RPMI8226 (cell line): ENCODE data around the gene USP3.
A peak's percentile ranks its signal among the peaks of the same experiment; 100 is the strongest.
"Not testable (repeated sequence)": the region's sequence is repeated elsewhere in the genome, so short reads cannot be mapped to it uniquely, and the experiment has no call there.

Experiments
- DNase-seq: peaks from one replicate; pipeline ENCODE4 v3.0.0-alpha.2; 2015

The USP3 gene

GRCh38 chr15:63478243-63478642 is 26.1 kb upstream of the USP3 start:
- DNase-seq, result no peak

GRCh38 chr15:63480441-63480821 is 24.0 kb upstream of the USP3 start:
- DNase-seq, result no peak

- no peak for DNase-seq
Measured at GRCh38 chr15:63481105-63481810, 23.1 kb upstream of the USP3 start.

- DNase-seq, result no peak
Measured at GRCh38 chr15:63482874-63483323, 21.5 kb upstream of the USP3 start.

DNA sequence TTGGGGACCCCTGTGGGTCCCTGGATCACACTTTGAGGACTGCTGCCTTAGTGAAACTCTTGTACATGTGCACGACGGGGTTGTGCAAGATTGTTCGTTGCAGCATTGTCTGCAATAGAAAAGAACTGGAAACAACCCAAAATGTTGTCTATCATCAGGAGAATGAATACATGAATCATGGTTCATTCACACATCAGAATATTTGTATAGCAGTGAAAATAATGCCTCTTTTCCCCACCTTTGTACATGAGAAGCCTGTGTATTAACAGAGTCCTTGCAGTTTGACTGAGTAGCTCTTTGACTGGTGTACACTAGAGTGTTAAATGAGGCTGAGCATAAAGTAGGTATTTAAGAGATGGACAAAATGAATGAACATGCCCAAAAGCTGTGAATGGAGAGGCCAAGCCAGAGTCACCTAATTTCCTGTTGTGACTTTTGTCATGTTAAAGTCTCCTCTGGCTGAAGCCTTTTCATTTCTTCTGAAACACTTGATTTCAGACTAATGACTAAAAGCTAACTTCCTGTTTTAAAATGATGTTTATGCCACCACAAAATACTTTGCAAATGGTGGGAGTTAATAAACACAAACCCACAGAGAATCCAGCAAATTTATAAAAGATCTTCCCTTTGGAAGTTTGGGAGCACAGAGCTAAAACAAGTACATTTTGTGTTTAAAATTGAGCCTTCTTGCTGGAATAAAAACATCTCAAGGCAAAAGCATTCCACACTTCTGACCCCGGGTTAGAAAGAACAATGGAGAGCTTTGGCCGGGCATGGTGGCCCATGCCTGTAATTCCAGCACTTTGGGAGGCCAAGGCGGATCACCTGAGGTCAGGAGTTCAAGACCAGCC is 20.6 kb upstream of the USP3 start:
- DNase-seq, result no peak

DNA sequence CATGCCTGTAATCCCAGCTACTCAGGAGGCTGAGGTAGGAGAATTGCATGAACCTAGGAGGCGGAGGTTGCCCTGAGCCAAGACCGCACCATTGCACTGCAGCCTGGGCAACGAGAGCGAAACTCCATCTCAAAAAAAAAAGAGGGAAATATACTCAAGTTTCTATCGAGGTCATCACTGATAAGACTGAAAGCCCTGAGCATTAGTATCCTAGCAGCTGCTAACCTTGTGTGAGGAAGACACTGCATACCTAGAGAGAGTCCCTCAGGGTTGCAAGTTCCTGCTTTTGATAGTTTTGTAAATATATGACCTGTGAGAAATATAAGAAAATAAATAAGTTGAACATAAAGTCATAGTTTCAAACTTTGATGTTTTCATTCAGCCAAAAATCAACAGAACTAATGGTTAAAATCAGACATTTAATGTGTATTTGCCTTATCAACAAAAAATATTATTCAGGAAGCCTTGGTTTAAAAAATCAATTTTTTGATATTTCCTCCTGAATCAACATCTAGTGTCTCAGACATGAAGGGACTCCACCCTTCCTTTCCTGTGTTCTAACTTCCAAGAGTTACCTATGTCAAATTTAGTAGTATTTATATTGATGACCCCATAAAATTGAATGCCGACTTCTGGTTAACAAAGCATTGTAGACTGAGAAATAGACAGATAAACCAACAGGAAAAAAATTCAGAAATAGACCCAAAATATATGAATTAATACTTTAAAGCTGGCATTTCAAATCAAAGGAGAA is 19.8 kb upstream of the USP3 start:
- DNase-seq, result no peak

- DNase-seq, result peak; percentile 91
Measured at GRCh38 chr15:63487076-63487757, 17.2 kb upstream of the USP3 start.

- DNase-seq, result not testable (repeated sequence)
Measured at GRCh38 chr15:63487758-63488397, 16.5 kb upstream of the USP3 start.

- DNase-seq, result no peak
Measured at GRCh38 chr15:63488398-63488960, 15.9 kb upstream of the USP3 start.

GRCh38 chr15:63489352-63489751 is 15.0 kb upstream of the USP3 start:
- no peak for DNase-seq

DNA sequence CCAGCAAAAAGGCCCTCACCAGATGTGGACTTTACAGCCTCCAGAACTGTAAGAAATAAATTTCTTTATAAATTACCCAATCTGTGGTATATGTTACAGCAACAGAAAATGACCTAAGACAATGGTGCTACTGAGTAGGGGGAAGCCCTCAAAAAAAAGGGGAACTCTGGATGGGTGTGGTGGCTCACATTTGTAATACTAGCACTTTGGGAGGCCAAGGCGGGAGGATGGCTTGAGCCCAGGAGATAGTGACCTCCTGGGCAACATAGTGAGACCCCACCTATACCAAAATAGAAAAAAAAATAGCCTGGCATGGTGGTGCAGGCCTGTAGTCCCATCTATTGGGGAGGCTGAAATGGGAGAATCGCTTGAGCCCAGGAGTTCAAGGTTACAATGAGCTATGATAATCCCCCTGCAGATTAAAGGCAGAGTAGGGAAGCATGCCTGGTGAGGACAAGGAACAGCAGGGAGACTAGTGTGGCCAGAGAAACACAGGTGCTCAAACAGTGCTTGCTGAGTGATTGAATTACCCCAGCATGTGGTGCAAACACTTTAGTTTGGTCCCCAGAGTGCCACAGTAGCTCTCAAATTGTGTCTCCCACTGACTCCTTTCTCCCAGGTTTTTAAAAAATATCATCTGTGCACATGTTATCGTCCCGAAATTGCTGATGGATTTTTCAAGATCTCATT is 13.9 kb upstream of the USP3 start:
- no peak for DNase-seq

DNA sequence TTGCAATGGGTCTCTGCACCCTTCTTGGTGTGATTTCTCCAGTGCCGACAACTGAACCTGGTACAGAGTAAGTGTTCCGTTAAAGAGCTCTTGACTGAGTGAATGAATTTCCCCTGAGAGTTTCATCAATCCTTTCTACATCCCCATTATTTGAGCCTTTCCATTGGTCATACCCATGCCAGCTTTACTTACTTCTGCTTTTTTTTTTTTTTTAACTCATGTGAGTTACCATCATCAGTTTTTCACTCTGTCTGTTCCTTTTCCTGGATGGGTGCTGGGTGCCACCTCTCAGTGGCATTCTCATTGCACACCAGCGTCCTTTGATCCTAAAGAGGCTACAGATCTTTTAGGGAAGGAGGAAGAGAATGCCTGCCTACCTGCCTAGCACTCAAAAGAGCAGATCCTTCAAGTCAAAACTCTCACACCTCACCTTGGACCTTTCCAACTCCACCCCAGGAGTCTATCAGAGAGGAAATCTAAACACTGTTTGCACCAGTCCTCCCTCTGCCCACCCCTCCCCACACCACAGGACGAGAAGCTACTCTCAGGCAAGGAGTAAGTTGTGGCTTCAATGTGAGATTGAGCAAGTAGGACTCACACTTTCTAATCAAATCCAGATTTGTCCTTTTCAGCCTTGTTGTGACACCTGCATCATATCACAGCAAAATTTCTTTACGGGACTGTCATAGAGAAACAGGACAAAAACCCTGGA is 13.1 kb upstream of the USP3 start:
- peak; percentile 39 for DNase-seq

DNA sequence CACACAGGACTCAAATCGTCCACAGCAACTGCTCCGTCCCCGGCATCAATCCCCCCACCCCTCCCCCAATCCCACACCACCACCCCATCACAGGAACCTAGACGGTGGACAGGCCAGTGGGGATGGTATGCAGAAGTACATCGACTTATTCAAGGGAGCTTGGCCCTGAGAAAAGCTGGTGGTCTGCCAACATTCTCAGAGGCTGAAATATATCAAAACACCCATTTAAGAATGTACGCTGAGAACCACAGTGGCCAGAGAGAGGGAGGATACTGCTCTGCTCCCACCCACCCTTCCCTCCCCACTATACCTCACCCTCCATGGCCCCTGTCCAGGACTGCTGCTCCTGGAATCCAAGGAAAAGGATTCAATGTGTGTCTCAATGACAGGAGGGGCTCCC is 12.4 kb upstream of the USP3 start:
- DNase-seq, result no peak

DNA sequence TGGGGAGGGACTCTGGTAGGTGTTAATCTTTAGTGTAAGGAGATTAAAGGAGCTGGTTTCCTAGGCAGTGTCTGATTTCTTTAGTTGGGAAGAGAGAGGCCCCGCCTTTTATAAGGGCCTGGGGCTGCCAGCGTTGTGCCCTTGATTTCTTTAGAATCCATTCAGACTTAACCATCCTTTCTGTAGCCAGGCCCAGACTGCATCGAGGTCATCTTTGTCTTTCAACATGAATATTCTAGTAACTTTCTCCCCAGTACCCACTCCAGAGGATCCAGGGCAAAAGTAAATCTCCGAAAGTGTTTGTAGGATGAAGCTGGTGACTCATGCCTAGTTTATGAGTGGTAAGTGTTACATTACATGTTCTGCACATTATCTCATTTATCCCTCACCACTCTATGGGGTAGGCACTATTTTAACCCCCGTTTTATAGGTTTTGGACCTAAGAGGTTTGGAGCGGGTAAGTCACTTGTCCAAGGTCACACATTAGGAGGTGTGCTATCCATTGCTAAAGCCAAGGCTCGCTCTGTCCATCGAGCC is 11.8 kb upstream of the USP3 start:
- no peak for DNase-seq

DNA sequence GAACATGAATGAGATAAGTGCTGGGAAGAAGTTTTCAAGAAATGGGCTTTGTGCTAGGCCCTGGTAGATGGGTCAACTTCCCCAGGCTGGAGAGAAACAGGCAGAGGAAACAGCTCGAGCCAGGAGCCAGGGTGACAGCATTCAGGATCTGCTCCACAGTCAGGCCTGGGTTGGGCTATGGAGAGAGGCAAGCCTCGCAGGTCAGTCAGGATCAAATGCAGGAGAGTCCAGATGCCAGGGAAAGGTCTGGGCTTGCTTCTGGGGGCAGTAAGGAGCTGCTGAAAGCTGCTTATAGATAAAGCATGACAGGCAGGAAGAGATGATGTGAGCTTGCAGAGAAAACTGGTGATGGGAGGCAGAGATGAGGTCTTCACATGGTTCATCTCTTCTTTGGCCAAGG is 11.0 kb upstream of the USP3 start:
- DNase-seq, result no peak

- DNase-seq, result no peak
Measured at GRCh38 chr15:63494408-63494807, 10.0 kb upstream of the USP3 start.

DNA sequence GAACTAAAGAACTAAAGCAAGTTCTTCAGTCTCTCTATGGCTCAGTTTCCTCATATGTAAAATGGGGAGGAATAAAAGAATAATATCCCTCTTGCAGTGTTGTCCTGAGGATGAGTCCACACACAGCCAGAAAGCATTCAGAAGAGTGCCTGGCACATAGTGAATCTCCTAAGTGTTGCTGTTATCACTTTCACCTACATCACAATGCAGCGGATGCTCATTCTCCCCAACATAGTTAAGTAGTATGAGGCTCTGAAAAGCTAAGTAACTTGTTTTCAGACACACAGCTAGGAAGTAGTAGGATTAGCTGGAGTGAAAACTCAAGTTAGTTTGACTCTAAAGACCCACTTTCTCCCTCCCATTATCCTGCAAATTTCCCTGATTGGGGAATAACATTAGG is 9.1 kb upstream of the USP3 start:
- DNase-seq, result no peak

GRCh38 chr15:63495780-63496488 is 8.5 kb upstream of the USP3 start:
- DNase-seq, result no peak

- no peak for DNase-seq
Measured at GRCh38 chr15:63497642-63498467, 6.5 kb upstream of the USP3 start.
